GM21576 (cell line): Measurements from ENCODE around the gene CAB39.

Experiments
- ATAC-seq: cut with Tn5 transposase; IDR thresholded peaks from one replicate; pipeline ENCODE4 v1.9.1; 2021; ENCODE audit warnings: mild to moderate bottlenecking, moderate library complexity; ENCODE audit not compliant: unreplicated experiment

The CAB39 gene

GRCh38 chr2:230712443-230713330 is at the start of gene CAB39:
Gene CAB39 (plus strand): TSS chr2:230712842. CDS start chr2:230760002, 47,160 bp downstream.
- peak; percentile 69 for ATAC-seq

- no peak for ATAC-seq
Observed at GRCh38 chr2:230664128-230664527, 48.5 kb upstream of the CAB39 start.

- no peak for ATAC-seq
Observed at GRCh38 chr2:230664844-230665243, 47.8 kb upstream of the CAB39 start.

GRCh38 chr2:230665263-230665691 is 47.4 kb upstream of the CAB39 start:
- no peak for ATAC-seq

GRCh38 chr2:230666446-230666845 is 46.2 kb upstream of the CAB39 start:
- ATAC-seq: no peak

GRCh38 chr2:230666885-230667712 is 45.5 kb upstream of the CAB39 start:
- ATAC-seq: no peak

GRCh38 chr2:230668184-230668938 is 44.3 kb upstream of the CAB39 start:
- peak; percentile 68 for ATAC-seq

GRCh38 chr2:230668939-230669303 is 43.7 kb upstream of the CAB39 start:
- ATAC-seq: peak; percentile 25

- no peak for ATAC-seq
Observed at GRCh38 chr2:230669386-230669950, 43.2 kb upstream of the CAB39 start.

GRCh38 chr2:230671117-230671516 is 41.5 kb upstream of the CAB39 start:
- ATAC-seq: no peak

- ATAC-seq: no peak
Observed at GRCh38 chr2:230672836-230673235, 39.8 kb upstream of the CAB39 start.

- no peak for ATAC-seq
Observed at GRCh38 chr2:230674401-230674800, 38.2 kb upstream of the CAB39 start.

- ATAC-seq: no peak
Observed at GRCh38 chr2:230674966-230675672, 37.5 kb upstream of the CAB39 start.

GRCh38 chr2:230676546-230676945 is 36.1 kb upstream of the CAB39 start:
- ATAC-seq: no peak

- ATAC-seq: no peak
Observed at GRCh38 chr2:230677201-230677946, 35.3 kb upstream of the CAB39 start.

- ATAC-seq: no peak
Observed at GRCh38 chr2:230678018-230678417, 34.6 kb upstream of the CAB39 start.

- ATAC-seq: no peak
Observed at GRCh38 chr2:230678451-230678850, 34.2 kb upstream of the CAB39 start.

GRCh38 chr2:230680463-230681170 is 32.0 kb upstream of the CAB39 start:
- ATAC-seq: no peak

- no peak for ATAC-seq
Observed at GRCh38 chr2:230681171-230681545, 31.5 kb upstream of the CAB39 start.
